ENCODE measurements around the gene DNAJC13. TPM values are rescaled to one million over a fixed set of nuclear protein-coding genes. Genes with fewer than 3 reads are reported as not detected.

DNAJC13 gene
- total and polyA plus RNA-seq, 2 of the 8 experiments (the other 6 are each of a cell fraction or from before 2014, with no cell fraction given), result 7.9 to 28.8 TPM

GRCh38 chr3:132416807-132417694 is at the start of gene DNAJC13 (continued):
- TF ChIP-seq BRCA1 (IDR thresholded peaks at IDR 0.05; ENCODE audit: low read depth, low read length), result no peak
- TF ChIP-seq EGR1 (IDR thresholded peaks at IDR 0.05; ENCODE audit: borderline replicate concordance, low read depth, low read length), result no peak
- no peak for TF ChIP-seq CTCF (IDR thresholded peaks at IDR 0.05; ENCODE audit: control extremely low read depth in 1 of 3, insufficient read depth in 1 of 3, low read depth in 1 of 3, low read length in 3 of 3)
- no peak for TF ChIP-seq ZNF274 (IDR thresholded peaks at IDR 0.05; ENCODE audit: borderline replicate concordance, extremely low read depth, low read length)
- TF ChIP-seq SP4 (IDR thresholded peaks at IDR 0.05; ENCODE audit: low read length), result peak; percentile 56; the same call in 1 of the 2 replicates
- TF ChIP-seq KDM5A (IDR thresholded peaks at IDR 0.05; ENCODE audit: low read length), result peak; percentile 90
- TF ChIP-seq SIN3A (conservative IDR thresholded peaks at IDR 0.05 in 1 of 2, IDR thresholded peaks at IDR 0.05 in 1 of 2; ENCODE audit: low read depth in 1 of 2, low read length in 2 of 2), result peak; percentile 19 to 89; a peak in 1 of 4 replicates
- TF ChIP-seq NRF1 (IDR thresholded peaks at IDR 0.05; ENCODE audit: low read depth, low read length), result peak; percentile 37
- no peak; a peak in 1 of 3 replicates for TF ChIP-seq EP300 (IDR thresholded peaks at IDR 0.05; ENCODE audit: borderline replicate concordance in 1 of 2, low read depth in 2 of 2, low read length in 2 of 2)
- TF ChIP-seq CTBP2 (IDR thresholded peaks at IDR 0.05; ENCODE audit: borderline replicate concordance, insufficient read depth, insufficient read length, low read length), result no peak
- TF ChIP-seq HDAC2 (IDR thresholded peaks at IDR 0.05; ENCODE audit: borderline replicate concordance in 1 of 2, low read depth in 2 of 2, low read length in 2 of 2), result no peak; a peak in 1 of 4 replicates
- TF ChIP-seq CREB1 (IDR thresholded peaks at IDR 0.05), result peak; percentile 33; the same call in 1 of the 2 replicates
- peak; percentile 91 for TF ChIP-seq PHF8 (conservative IDR thresholded peaks at IDR 0.05; ENCODE audit: low read depth, low read length)
- TF ChIP-seq CHD1 (IDR thresholded peaks at IDR 0.05; ENCODE audit: low read depth, low read length), result no peak
- 0 out of 2 replicates have a peak, but pooled peaks have one; percentile 49 for TF ChIP-seq FOSL1 (IDR thresholded peaks at IDR 0.05; ENCODE audit: insufficient read depth, low read depth, low read length)
- TF ChIP-seq HDAC6 (IDR thresholded peaks at IDR 0.05; ENCODE audit: low read depth, low read length), result no peak
- no peak for TF ChIP-seq KDM1A (IDR thresholded peaks at IDR 0.05; ENCODE audit: borderline replicate concordance, low read length)
- no peak for TF ChIP-seq MAFK (IDR thresholded peaks at IDR 0.05; ENCODE audit: low read depth, low read length)
- peak; percentile 94 for TF ChIP-seq USF2 (IDR thresholded peaks at IDR 0.05; ENCODE audit: low read length)
